Parathyroid adenoma (tissue), 2 donors: ENCODE measurements around the gene MCM7.
A peak's percentile ranks its signal among the peaks of the same experiment; 100 is the strongest.

ENCODE experiments used
- H2AFZ ChIP-seq: fragments of 300-600 bp; sonication (generic); one replicate; pipeline ENCODE4 v1.7.0; 2017; ENCODE audit warnings: antibody characterized with exemption, mild to moderate bottlenecking
- H3K27ac ChIP-seq: fragments of 300-600 bp; sonication (generic); one replicate; pipeline ENCODE4 v1.7.0; 2017
- H3K27me3 ChIP-seq: fragments of 300-600 bp; sonication (generic); one replicate; pipeline ENCODE4 v1.7.0; 2017; ENCODE audit warnings: low read length; ENCODE audit not compliant: control insufficient read depth, insufficient read depth
- H3K36me3 ChIP-seq: fragments of 300-600 bp; sonication (generic); one replicate; pipeline ENCODE4 v1.7.0; 2017; ENCODE audit warnings: low read length; ENCODE audit not compliant: control insufficient read depth, insufficient read depth
- H3K4me1 ChIP-seq: fragments of 300-600 bp; sonication (generic); one replicate; pipeline ENCODE4 v1.7.0; 2017; ENCODE audit warnings: control low read depth
- H3K4me2 ChIP-seq: fragments of 300-600 bp; sonication (generic); one replicate; pipeline ENCODE4 v1.7.0; 2017; ENCODE audit warnings: low read length
- H3K4me3 ChIP-seq: fragments of 300-600 bp; sonication (generic); one replicate; pipeline ENCODE4 v1.7.0; 2017; ENCODE audit warnings: low read depth, low read length
- H3K79me2 ChIP-seq: fragments of 300-600 bp; sonication (generic); one replicate; pipeline ENCODE4 v1.7.0; 2017; ENCODE audit warnings: control low read depth
- H3K9ac ChIP-seq: fragments of 300-600 bp; sonication (generic); one replicate; pipeline ENCODE4 v1.7.0; 2017; ENCODE audit warnings: mild to moderate bottlenecking
- H3K9me3 ChIP-seq: fragments of 300-600 bp; sonication (generic); one replicate; pipeline ENCODE4 v1.7.0; 2017; ENCODE audit warnings: low read length; ENCODE audit not compliant: control insufficient read depth
- CTCF ChIP-seq: fragments of 300-600 bp; sonication (generic); IDR thresholded peaks from one replicate; pipeline ENCODE4 v1.7.0; 2017; ENCODE audit warnings: antibody characterized with exemption, mild to moderate bottlenecking
- donor health status: primary hyperparathyroidism.

MCM7 gene

GRCh38 chr7:100122568-100122967, 21.4 kb upstream of the MCM7 start:
- Histone ChIP-seq H2AFZ (no peak overlapping the region), H3K27ac (no peak overlapping the region), H3K9me3 (no peaks in the 10 kb centered on the region), H3K4me3 (no peak overlapping the region), H3K4me1 (peaks cover 7% of the 10 kb centered on the region), H3K36me3 (no peaks in the 10 kb centered on the region), H3K9ac (no peak overlapping the region), H3K79me2 (peaks cover 8% of the 10 kb centered on the region), H3K27me3 (no peaks in the 10 kb centered on the region), H3K4me2 (no peak overlapping the region)
- TF ChIP-seq CTCF: no peak

GRCh38 chr7:100122067-100122466, 20.9 kb upstream of the MCM7 start:
- Histone ChIP-seq H3K79me2 (peaks cover 8% of the 10 kb centered on the region), H3K36me3 (no peaks in the 10 kb centered on the region), H2AFZ (no peak overlapping the region), H3K4me2 (no peak overlapping the region), H3K27ac (no peak overlapping the region), H3K9ac (no peak overlapping the region), H3K4me3 (no peak overlapping the region), H3K4me1 (peaks cover 7% of the 10 kb centered on the region), H3K9me3 (no peaks in the 10 kb centered on the region), H3K27me3 (no peaks in the 10 kb centered on the region)
- no peak for TF ChIP-seq CTCF

GRCh38 chr7:100120733-100121036, 19.5 kb upstream of the MCM7 start:
- no peak for TF ChIP-seq CTCF
- no peak overlapping the region for H3K9ac ChIP-seq
- peaks cover 7% of the 10 kb centered on the region for H3K4me1 ChIP-seq
- H3K9me3 ChIP-seq: no peaks in the 10 kb centered on the region
- H3K27me3 ChIP-seq: no peaks in the 10 kb centered on the region
- H3K36me3 ChIP-seq: no peaks in the 10 kb centered on the region
- peak overlapping the region; percentile 97 for H3K27ac ChIP-seq
- peaks cover 8% of the 10 kb centered on the region for H3K79me2 ChIP-seq
- no peak overlapping the region for H2AFZ ChIP-seq
- H3K4me2 ChIP-seq: peak overlapping the region; percentile 92
- no peak overlapping the region for H3K4me3 ChIP-seq

- Histone ChIP-seq H3K4me1 (peaks cover 7% of the 10 kb centered on the region), H3K4me3 (peak overlapping the region; percentile 95)
Measured at GRCh38 chr7:100119970-100120732, 19.0 kb upstream of the MCM7 start.

More at GRCh38 chr7:100119970-100120732, 19.0 kb upstream of the MCM7 start:
- no peak overlapping the region for H3K9ac ChIP-seq
- H3K9me3 ChIP-seq: no peaks in the 10 kb centered on the region
- H3K27me3 ChIP-seq: no peaks in the 10 kb centered on the region
- H2AFZ ChIP-seq: peak overlapping the region; percentile 97
- peaks cover 8% of the 10 kb centered on the region for H3K79me2 ChIP-seq
- peak overlapping the region; percentile 97 for H3K27ac ChIP-seq
- H3K36me3 ChIP-seq: no peaks in the 10 kb centered on the region
- no peak for TF ChIP-seq CTCF
- peak overlapping the region; percentile 92 for H3K4me2 ChIP-seq
